HepG2 (cell line): ENCODE measurements around the gene ZNF330. TPM values are rescaled to one million over a fixed set of nuclear protein-coding genes. Genes with fewer than 3 reads are reported as not detected.

Experiments
- ATAC-seq: fragments of 200-7000 bp; cut with Tn5 transposase; 3 replicates; pipeline ENCODE4 v1.9.1; 2020; ENCODE audit warnings: mild to moderate bottlenecking, moderate library complexity
- BruUV-seq: library from RNA; stranded (reverse); fragments of 400-500 nt; replicated peaks from 2 replicates; lab custom pipeline; 2021; lab: Mats Ljungman, UMichigan
- CTCF ChIA-PET: fragments of 300-600 bp; formaldehyde crosslinking; extraction: SDS; loops from one replicate; lab custom pipeline; 2021; ENCODE audit warnings: low total read pairs, inconsistent platforms, low intra/inter-chr PET ratio; lab: Yijun Ruan, JAX
- POLR2A ChIA-PET: fragments of 350-600 bp; sonication (Branson Sonifier 250); formaldehyde crosslinking; loops from one replicate; lab custom pipeline; 2020; ENCODE audit warnings: antibody characterized with exemption, inconsistent platforms; lab: Yijun Ruan, JAX
- DNase-seq: peaks from one replicate; pipeline ENCODE4 v3.0.0-alpha.2; 2015; ENCODE audit warnings: low spot score
- FAIRE-seq: peaks from 3 replicates; lab custom pipeline; 2011; peaks lifted over from hg19 to GRCh38; lab: Jason Lieb, UNC
- H2AFZ ChIP-seq: one replicate; pipeline ENCODE4 v1.6.1; 2011; ENCODE audit warnings: low read length, inconsistent platforms
- H3K27ac ChIP-seq: fragments of 300-600 bp; 3 replicates; pipeline ENCODE4 v1.8.0; 2011; ENCODE audit warnings: mixed run types, mild to moderate bottlenecking, mixed read lengths, low read length, inconsistent platforms; ENCODE audit not compliant: insufficient read depth; ENCODE audit errors: extremely low read length
- H3K27me3 ChIP-seq, 2 experiments: fragments of 200-600 bp in 1 of 2; 2 replicates in 1 of 2; 3 replicates in 1 of 2; pipeline versions ENCODE4 v1.6.0 to v1.8.0; 2011; ENCODE audit warnings: low read length in 2 of 2, mild to moderate bottlenecking in 2 of 2, moderate library complexity in 2 of 2, inconsistent platforms in 1 of 2; ENCODE audit not compliant: insufficient read depth in 2 of 2, control insufficient read depth in 1 of 2
- H3K36me3 ChIP-seq, 2 experiments: fragments of 200-600 bp in 1 of 2; replicated peaks in 1 of 2; 2 replicates in 1 of 2; 3 replicates in 1 of 2; pipeline versions ENCODE4 v1.5.1 to v1.8.0; 2011; ENCODE audit warnings: low read length in 2 of 2, inconsistent platforms in 1 of 2; ENCODE audit not compliant: insufficient read depth in 2 of 2, control insufficient read depth in 1 of 2
- H3K4me1 ChIP-seq: 2 replicates; pipeline ENCODE4 v1.5.1; 2012; ENCODE audit warnings: low read length, inconsistent platforms; ENCODE audit not compliant: insufficient read depth
- H3K4me2 ChIP-seq: 2 replicates; pipeline ENCODE4 v1.6.0; 2011; ENCODE audit warnings: low read depth, low read length, inconsistent platforms
- H3K4me3 ChIP-seq, 3 experiments: fragments of 200-600 bp in 1 of 3; sonication (generic), shearing (Covaris generic) in 1 of 3; replicated peaks in 1 of 3; 2 replicates each; pipeline ENCODE4 v1.5.1; 2011 to 2016; ENCODE audit warnings: low read length in 3 of 3, inconsistent platforms in 2 of 3, low read depth in 2 of 3, mild to moderate bottlenecking in 2 of 3, control low read depth in 1 of 3, mixed read lengths in 1 of 3; ENCODE audit not compliant: insufficient read depth in 1 of 3
- H3K79me2 ChIP-seq: one replicate; pipeline ENCODE4 v1.6.1; 2011; ENCODE audit warnings: low read length, inconsistent platforms; ENCODE audit not compliant: insufficient read depth
- H3K9ac ChIP-seq: 2 replicates; pipeline ENCODE4 v1.6.0; 2011; ENCODE audit warnings: mild to moderate bottlenecking, low read depth, low read length, inconsistent platforms; ENCODE audit not compliant: insufficient read depth
- H3K9me3 ChIP-seq: 2 replicates; pipeline ENCODE4 v1.5.1; 2012; ENCODE audit warnings: mild to moderate bottlenecking, low read length
- H4K20me1 ChIP-seq: 2 replicates; pipeline ENCODE4 v1.6.0; 2011; ENCODE audit warnings: inconsistent platforms, mild to moderate bottlenecking, low read length, moderate library complexity; ENCODE audit not compliant: insufficient read depth
- GTF2F1 ChIP-seq: fragments of 150-350 bp; IDR thresholded peaks from 2 replicates; pipeline ENCODE4 v1.6.1; 2014; ENCODE audit warnings: low read length
- HNRNPL ChIP-seq: fragments of 200-400 bp; formaldehyde crosslinking; IDR thresholded peaks from 2 replicates; pipeline ENCODE4 v1.6.1; 2017; ENCODE audit warnings: mild to moderate bottlenecking, low read depth, low read length
- PAX8 ChIP-seq: sonication (generic); formaldehyde crosslinking; IDR thresholded peaks from 2 replicates; pipeline ENCODE4 v1.8.0; 2022; ENCODE audit warnings: mild to moderate bottlenecking, missing genetic modification reagents, borderline replicate concordance
- PLRG1 ChIP-seq: fragments of 450-650 bp; conservative IDR thresholded peaks from 2 replicates; pipeline ENCODE4 v1.6.1; 2016
- TBL1XR1 ChIP-seq: fragments of 150-350 bp; IDR thresholded peaks from 2 replicates; pipeline ENCODE4 v1.6.1; 2014; ENCODE audit warnings: borderline replicate concordance, low read length; ENCODE audit not compliant: partially characterized antibody
- ZNF17 ChIP-seq: sonication (generic); formaldehyde crosslinking; IDR thresholded peaks from 2 replicates; pipeline ENCODE4 v1.5.0; 2020; ENCODE audit warnings: mild to moderate bottlenecking, missing genetic modification reagents
- ZNF251 ChIP-seq: sonication (generic); formaldehyde crosslinking; IDR thresholded peaks from 2 replicates; pipeline ENCODE4 v1.9.0; 2021; ENCODE audit warnings: mild to moderate bottlenecking, missing genetic modification reagents
- ZNF282 ChIP-seq: fragments of 450-650 bp; IDR thresholded peaks from 2 replicates; pipeline ENCODE4 v1.6.1; 2018; ENCODE audit not compliant: partially characterized antibody
- ZNF331 ChIP-seq: sonication (generic); formaldehyde crosslinking; IDR thresholded peaks from 2 replicates; pipeline ENCODE4 v1.4.0; 2020; ENCODE audit warnings: missing genetic modification reagents
- ZNF670 ChIP-seq: sonication (generic); formaldehyde crosslinking; IDR thresholded peaks from 2 replicates; pipeline ENCODE4 v1.8.0; 2022; ENCODE audit warnings: mild to moderate bottlenecking, missing genetic modification reagents, borderline replicate concordance
- ZNF7 ChIP-seq: IDR thresholded peaks from 2 replicates; pipeline ENCODE4 v1.6.1; 2016; ENCODE audit warnings: missing biosample characterization, missing genetic modification reagents
- ZNF839 ChIP-seq: sonication (generic); formaldehyde crosslinking; IDR thresholded peaks from 2 replicates; pipeline ENCODE4 v1.4.0; 2020; ENCODE audit warnings: missing genetic modification reagents, mild to moderate bottlenecking, borderline replicate concordance
- WGBS: methylation state at CpG from one replicate; pipeline ENCODE4 v1.1.6; 2017; ENCODE audit warnings: low lambda C conversion rate; 5-methylcytosine and 5-hydroxymethylcytosine counted together
- in situ Hi-C: cut with HindIII; loops from 2 replicates; pipeline ENCODE4 v1.10.0; 2017; ENCODE audit warnings: low pct_unique_long_range_greater_than_20kb; ENCODE audit not compliant: extremely low pct_ligation_motif_present
- intact Hi-C: fragments of 100-400 bp; cut with micrococcal nuclease; formaldehyde crosslinking; loops from one replicate; pipeline ENCODE4 v1.10.0; 2022; ENCODE audit not compliant: unreplicated experiment
- polyA plus RNA-seq, 8 experiments: library from polyadenylated mRNA; depleted of rRNA in 3 of 8; stranded (reverse) in 7 of 8; unstranded in 1 of 8; fragments of >200 nt; fragmentation: Illumina TruSeq in 4 of 8; extraction: Trizol in 4 of 8; gene quantifications; 2 replicates each; pipeline versions ENCODE4 v1.2.1 to v1.2.3, GENCODE V29; 2011 to 2016; ENCODE audit warnings: low read depth in 4 of 8, missing spikeins in 1 of 8, mixed read lengths in 1 of 8; ENCODE audit not compliant: insufficient read depth in 1 of 8
- total RNA-seq, 5 experiments: library from RNA; depleted of rRNA; stranded (reverse); fragments of >200 nt; fragmentation: Illumina TruSeq; extraction: Trizol; gene quantifications; 2 replicates each; pipeline ENCODE4 v1.2.3, GENCODE V29; 2016; ENCODE audit warnings: low read depth in 1 of 5
- TF ChIP-seq, protein P1 (sequence below): sonication (generic); formaldehyde crosslinking; IDR thresholded peaks from 2 replicates; pipeline ENCODE4 v1.5.1; 2020; ENCODE audit warnings: missing genetic modification reagents, mild to moderate bottlenecking, borderline replicate concordance
- TF ChIP-seq, protein P2 (sequence below), 2 experiments: sonication (generic) in 1 of 2; formaldehyde crosslinking in 1 of 2; IDR thresholded peaks; 2 replicates each; pipeline versions ENCODE4 v1.4.0 to v1.6.1; 2018 to 2020; ENCODE audit warnings: missing genetic modification reagents in 2 of 2, borderline replicate concordance in 1 of 2, low read depth in 1 of 2, mild to moderate bottlenecking in 1 of 2, missing biosample characterization in 1 of 2
- TF ChIP-seq, protein P3 (sequence below): sonication (generic); formaldehyde crosslinking; IDR thresholded peaks from 2 replicates; pipeline ENCODE4 v1.4.0; 2020; ENCODE audit warnings: missing genetic modification reagents
- TF ChIP-seq, protein P4 (sequence below): IDR thresholded peaks from 2 replicates; pipeline ENCODE4 v1.6.1; 2016; ENCODE audit warnings: missing genetic modification reagents, missing compliant biosample characterization

ZNF330 gene
- total and polyA plus RNA-seq, 2 of the 13 experiments (the other 11 are each of a cell fraction or from before 2014, with no cell fraction given): 23.3 to 43.4 TPM

DNA sequence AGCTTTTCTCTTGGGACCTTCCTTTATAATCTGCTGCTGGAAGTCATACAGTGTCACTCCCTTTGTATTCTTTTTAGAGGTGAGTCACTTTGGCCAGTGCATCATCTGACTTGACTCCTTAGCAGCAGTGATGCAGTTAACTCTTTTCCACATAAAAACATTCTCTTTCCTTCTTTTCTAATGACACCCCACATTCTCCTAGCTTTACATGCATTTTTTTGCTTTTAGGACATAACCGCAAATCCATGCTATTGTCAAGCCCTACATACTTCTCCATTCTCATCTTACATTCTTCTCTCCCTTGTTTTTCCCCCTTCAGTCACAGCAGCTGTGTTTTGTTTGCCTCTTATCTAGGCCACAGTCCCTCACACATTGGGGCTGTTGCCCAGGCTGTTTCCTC is 55.1 kb downstream of the ZNF330 start:
- BruUV-seq: no TSS peak
- no peak for FAIRE-seq
- CTCF ChIA-PET: no interaction called here

More for the DNA sequence above, 55.1 kb downstream of the ZNF330 start:
- no peak overlapping the region for H3K9ac ChIP-seq
- in situ Hi-C loops: no loop called here
- DNase-seq: no peak
- intact Hi-C loops: no loop called here
- ATAC-seq: no peak
- no peak overlapping the region for H3K4me2 ChIP-seq
- H3K4me3 ChIP-seq: no peak overlapping the region
- H3K9me3 ChIP-seq: no peaks in the 10 kb centered on the region
- H3K27me3 ChIP-seq: no peaks in the 10 kb centered on the region; a peak in 1 of 5 replicates
- no peak for TF ChIP-seq GTF2F1
- TF ChIP-seq, protein P1, sequence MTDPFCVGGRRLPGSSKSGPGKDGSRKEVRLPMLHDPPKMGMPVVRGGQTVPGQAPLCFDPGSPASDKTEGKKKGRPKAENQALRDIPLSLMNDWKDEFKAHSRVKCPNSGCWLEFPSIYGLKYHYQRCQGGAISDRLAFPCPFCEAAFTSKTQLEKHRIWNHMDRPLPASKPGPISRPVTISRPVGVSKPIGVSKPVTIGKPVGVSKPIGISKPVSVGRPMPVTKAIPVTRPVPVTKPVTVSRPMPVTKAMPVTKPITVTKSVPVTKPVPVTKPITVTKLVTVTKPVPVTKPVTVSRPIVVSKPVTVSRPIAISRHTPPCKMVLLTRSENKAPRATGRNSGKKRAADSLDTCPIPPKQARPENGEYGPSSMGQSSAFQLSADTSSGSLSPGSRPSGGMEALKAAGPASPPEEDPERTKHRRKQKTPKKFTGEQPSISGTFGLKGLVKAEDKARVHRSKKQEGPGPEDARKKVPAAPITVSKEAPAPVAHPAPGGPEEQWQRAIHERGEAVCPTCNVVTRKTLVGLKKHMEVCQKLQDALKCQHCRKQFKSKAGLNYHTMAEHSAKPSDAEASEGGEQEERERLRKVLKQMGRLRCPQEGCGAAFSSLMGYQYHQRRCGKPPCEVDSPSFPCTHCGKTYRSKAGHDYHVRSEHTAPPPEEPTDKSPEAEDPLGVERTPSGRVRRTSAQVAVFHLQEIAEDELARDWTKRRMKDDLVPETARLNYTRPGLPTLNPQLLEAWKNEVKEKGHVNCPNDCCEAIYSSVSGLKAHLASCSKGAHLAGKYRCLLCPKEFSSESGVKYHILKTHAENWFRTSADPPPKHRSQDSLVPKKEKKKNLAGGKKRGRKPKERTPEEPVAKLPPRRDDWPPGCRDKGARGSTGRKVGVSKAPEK (CRISPR knock-in tag): no peak
- TF ChIP-seq, protein P2, sequence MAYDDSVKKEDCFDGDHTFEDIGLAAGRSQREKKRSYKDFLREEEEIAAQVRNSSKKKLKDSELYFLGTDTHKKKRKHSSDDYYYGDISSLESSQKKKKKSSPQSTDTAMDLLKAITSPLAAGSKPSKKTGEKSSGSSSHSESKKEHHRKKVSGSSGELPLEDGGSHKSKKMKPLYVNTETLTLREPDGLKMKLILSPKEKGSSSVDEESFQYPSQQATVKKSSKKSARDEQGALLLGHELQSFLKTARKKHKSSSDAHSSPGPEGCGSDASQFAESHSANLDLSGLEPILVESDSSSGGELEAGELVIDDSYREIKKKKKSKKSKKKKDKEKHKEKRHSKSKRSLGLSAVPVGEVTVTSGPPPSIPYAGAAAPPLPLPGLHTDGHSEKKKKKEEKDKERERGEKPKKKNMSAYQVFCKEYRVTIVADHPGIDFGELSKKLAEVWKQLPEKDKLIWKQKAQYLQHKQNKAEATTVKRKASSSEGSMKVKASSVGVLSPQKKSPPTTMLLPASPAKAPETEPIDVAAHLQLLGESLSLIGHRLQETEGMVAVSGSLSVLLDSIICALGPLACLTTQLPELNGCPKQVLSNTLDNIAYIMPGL (CRISPR knock-in tag; IDR thresholded peaks at IDR 0.05; ENCODE audit: borderline replicate concordance in 1 of 2, low read depth in 1 of 2): no peak
- TF ChIP-seq, protein P3, sequence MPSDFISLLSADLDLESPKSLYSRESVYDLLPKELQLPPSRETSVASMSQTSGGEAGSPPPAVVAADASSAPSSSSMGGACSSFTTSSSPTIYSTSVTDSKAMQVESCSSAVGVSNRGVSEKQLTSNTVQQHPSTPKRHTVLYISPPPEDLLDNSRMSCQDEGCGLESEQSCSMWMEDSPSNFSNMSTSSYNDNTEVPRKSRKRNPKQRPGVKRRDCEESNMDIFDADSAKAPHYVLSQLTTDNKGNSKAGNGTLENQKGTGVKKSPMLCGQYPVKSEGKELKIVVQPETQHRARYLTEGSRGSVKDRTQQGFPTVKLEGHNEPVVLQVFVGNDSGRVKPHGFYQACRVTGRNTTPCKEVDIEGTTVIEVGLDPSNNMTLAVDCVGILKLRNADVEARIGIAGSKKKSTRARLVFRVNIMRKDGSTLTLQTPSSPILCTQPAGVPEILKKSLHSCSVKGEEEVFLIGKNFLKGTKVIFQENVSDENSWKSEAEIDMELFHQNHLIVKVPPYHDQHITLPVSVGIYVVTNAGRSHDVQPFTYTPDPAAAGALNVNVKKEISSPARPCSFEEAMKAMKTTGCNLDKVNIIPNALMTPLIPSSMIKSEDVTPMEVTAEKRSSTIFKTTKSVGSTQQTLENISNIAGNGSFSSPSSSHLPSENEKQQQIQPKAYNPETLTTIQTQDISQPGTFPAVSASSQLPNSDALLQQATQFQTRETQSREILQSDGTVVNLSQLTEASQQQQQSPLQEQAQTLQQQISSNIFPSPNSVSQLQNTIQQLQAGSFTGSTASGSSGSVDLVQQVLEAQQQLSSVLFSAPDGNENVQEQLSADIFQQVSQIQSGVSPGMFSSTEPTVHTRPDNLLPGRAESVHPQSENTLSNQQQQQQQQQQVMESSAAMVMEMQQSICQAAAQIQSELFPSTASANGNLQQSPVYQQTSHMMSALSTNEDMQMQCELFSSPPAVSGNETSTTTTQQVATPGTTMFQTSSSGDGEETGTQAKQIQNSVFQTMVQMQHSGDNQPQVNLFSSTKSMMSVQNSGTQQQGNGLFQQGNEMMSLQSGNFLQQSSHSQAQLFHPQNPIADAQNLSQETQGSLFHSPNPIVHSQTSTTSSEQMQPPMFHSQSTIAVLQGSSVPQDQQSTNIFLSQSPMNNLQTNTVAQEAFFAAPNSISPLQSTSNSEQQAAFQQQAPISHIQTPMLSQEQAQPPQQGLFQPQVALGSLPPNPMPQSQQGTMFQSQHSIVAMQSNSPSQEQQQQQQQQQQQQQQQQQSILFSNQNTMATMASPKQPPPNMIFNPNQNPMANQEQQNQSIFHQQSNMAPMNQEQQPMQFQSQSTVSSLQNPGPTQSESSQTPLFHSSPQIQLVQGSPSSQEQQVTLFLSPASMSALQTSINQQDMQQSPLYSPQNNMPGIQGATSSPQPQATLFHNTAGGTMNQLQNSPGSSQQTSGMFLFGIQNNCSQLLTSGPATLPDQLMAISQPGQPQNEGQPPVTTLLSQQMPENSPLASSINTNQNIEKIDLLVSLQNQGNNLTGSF: no peak
- TF ChIP-seq PLRG1: no peak
- no peak for TF ChIP-seq PAX8 (CRISPR knock-in tag)
- TF ChIP-seq ZNF670: no peak
- no peak for TF ChIP-seq ZNF17 (CRISPR knock-in tag)
- no peak for TF ChIP-seq ZNF251 (CRISPR knock-in tag)
- TF ChIP-seq, protein P4, sequence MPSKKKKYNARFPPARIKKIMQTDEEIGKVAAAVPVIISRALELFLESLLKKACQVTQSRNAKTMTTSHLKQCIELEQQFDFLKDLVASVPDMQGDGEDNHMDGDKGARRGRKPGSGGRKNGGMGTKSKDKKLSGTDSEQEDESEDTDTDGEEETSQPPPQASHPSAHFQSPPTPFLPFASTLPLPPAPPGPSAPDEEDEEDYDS (CRISPR knock-in tag): no peak
- no peak for TF ChIP-seq HNRNPL
- no peak for TF ChIP-seq ZNF7
- no peak for TF ChIP-seq ZNF331
- TF ChIP-seq ZNF282: no peak
- TF ChIP-seq ZNF839: no peak
- no peak for TF ChIP-seq TBL1XR1
- H3K27ac ChIP-seq: no peak overlapping the region
- POLR2A ChIA-PET: no interaction called here
- no peaks in the 10 kb centered on the region for H4K20me1 ChIP-seq
- no peaks in the 10 kb centered on the region for H3K4me1 ChIP-seq
- H2AFZ ChIP-seq: no peak overlapping the region
- WGBS: 6% methylated on average over 1 of the region's 1 CpG
- no peaks in the 10 kb centered on the region for H3K79me2 ChIP-seq
- no peaks in the 10 kb centered on the region for H3K36me3 ChIP-seq
